ENCODE measurements around the gene APLNR.

APLNR gene

GRCh38 chr11:57240007-57240406 is 3.0 kb upstream of the APLNR start:
- TF ChIP-seq ZNF274 (IDR thresholded peaks at IDR 0.05; ENCODE audit: low read depth, low read length): no peak
- H3K4me3 ChIP-seq (ENCODE audit: low read length): no peak overlapping the region

GRCh38 chr11:57239348-57239747 is 2.3 kb upstream of the APLNR start:
- TF ChIP-seq ZNF274 (IDR thresholded peaks at IDR 0.05; ENCODE audit: low read depth, low read length): no peak

GRCh38 chr11:57235761-57236703 is 1.0 kb downstream of the APLNR start:
- TF ChIP-seq ZNF274 (IDR thresholded peaks at IDR 0.05; ENCODE audit: low read depth, low read length): no peak

More at GRCh38 chr11:57239348-57239747, 2.3 kb upstream of the APLNR start:
- no peak overlapping the region for H3K4me3 ChIP-seq (ENCODE audit: low read length)

DNA sequence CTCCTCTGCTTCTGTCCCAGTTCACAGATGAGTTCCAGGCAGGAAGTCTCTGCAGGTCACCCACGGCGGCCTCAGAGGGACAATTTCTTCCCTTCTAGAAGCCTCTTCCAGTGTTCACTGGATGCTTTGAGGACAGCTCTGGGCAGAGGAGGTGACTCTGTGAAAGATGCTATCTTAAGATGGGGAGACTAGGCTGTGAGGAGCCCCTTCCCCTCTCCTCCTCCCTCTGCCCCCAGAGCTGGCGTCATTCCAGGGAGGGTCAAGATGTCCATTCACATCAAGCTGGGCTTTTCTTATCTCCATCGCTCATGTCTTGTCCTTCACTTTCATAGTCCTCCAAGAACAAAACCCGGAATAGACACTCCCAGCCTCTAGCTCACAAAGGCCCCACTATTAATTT is 3.3 kb downstream of the APLNR start:
- no peak for TF ChIP-seq ZNF274 (IDR thresholded peaks at IDR 0.05; ENCODE audit: low read depth, low read length)
- no peak overlapping the region for H3K4me3 ChIP-seq (ENCODE audit: low read length)

More at GRCh38 chr11:57235761-57236703, 1.0 kb downstream of the APLNR start:
- H3K4me3 ChIP-seq (ENCODE audit: low read length): no peak overlapping the region

DNA sequence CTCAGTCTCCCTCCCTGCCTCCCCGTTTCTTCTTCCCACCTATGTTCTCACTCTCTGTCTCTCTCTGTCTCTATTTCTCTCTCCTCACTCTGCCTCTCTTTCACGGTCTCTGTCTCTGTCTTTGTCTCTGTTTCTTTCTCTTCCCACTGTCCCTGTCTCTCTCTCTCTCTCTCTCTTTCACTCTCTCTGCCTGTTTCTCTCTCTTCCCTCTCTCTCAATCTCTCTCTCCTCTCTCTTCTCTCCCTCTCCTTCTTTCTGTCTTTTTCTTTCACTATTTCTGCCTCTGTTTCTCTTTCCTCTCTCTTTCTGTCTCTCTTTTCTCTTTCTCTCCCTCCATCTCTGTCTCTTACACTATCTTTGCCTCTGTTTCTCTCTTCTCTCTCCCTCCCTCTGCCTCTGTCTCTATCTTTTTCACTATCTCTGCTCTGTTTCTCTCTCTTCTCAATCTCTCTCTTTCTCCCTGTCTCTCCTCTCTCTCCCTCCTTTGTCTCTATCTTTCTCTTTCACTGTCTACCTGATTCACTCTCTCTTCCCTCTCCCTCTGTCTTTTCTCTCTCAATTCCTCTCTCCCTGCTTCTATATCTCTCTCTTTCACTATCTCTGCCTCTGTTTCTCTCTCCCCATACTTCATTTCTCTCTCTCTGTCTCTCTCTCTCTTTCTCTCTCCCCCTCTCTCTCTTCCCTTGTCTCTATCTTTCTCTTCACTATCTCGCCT is 5.4 kb downstream of the APLNR start:
- no peak for TF ChIP-seq ZNF274 (IDR thresholded peaks at IDR 0.05; ENCODE audit: low read depth, low read length)

GRCh38 chr11:57230791-57231538 is 6.1 kb downstream of the APLNR start:
- TF ChIP-seq ZNF274 (IDR thresholded peaks at IDR 0.05; ENCODE audit: low read depth, low read length): no peak
- no peak overlapping the region for H3K4me3 ChIP-seq (ENCODE audit: low read length)

More for the DNA sequence above, 5.4 kb downstream of the APLNR start:
- no peak overlapping the region for H3K4me3 ChIP-seq (ENCODE audit: low read length)

DNA sequence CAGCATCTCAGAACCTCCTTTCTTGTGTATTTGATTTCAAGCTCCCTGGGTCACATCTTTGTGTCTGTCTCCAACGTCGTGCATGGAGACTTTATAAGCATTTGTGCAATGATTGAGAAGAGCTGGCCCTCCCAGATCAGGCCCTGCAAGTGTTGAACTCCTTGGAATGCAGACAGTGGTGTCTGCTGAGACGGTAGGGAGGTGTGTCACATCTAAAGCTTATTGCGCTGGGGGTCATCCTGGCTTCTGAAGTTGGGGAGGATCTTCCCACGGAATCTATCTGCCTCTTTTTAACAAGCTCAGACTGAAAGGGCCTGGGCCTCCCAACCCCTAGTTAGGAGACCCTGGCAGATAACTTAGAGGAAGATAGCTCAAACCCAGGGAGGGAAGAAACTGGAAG is 6.7 kb downstream of the APLNR start:
- no peak overlapping the region for H3K4me3 ChIP-seq (ENCODE audit: low read length)
- TF ChIP-seq ZNF274 (IDR thresholded peaks at IDR 0.05; ENCODE audit: low read depth, low read length): no peak

DNA sequence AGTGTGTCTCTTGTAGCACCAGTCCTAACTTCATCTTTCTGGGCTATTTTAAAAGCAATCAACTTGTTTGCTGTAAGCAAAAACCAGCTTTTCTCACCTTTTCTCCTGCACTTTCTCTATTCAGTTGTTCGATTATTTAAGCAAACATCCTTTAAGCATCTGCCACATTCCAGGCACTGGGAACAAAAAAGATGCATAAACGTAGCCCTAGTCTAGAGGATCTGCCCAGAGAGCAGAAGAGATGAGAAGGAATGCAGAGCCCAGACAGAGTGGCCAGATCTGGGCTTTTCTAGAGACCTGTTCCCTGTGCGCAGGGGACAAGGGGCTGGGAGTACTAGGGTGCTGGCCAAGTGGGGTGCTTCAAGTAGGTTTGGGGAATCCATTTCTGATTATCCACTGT is 8.4 kb downstream of the APLNR start:
- TF ChIP-seq ZNF274 (IDR thresholded peaks at IDR 0.05; ENCODE audit: low read depth, low read length): no peak

GRCh38 chr11:57224537-57224936 is 12.5 kb downstream of the APLNR start:
- no peak overlapping the region for H3K4me3 ChIP-seq (ENCODE audit: low read length)
- TF ChIP-seq ZNF274 (IDR thresholded peaks at IDR 0.05; ENCODE audit: low read depth, low read length): no peak

More for the DNA sequence above, 8.4 kb downstream of the APLNR start:
- H3K4me3 ChIP-seq (ENCODE audit: low read length): no peak overlapping the region

GRCh38 chr11:57224128-57224527 is 12.9 kb downstream of the APLNR start:
- H3K4me3 ChIP-seq (ENCODE audit: low read length): no peak overlapping the region
- no peak for TF ChIP-seq ZNF274 (IDR thresholded peaks at IDR 0.05; ENCODE audit: low read depth, low read length)

- no peak overlapping the region for H3K4me3 ChIP-seq (ENCODE audit: low read length)
- TF ChIP-seq ZNF274 (IDR thresholded peaks at IDR 0.05; ENCODE audit: low read depth, low read length): no peak
Observed at GRCh38 chr11:57223601-57224000, 13.4 kb downstream of the APLNR start.

GRCh38 chr11:57222239-57222638 is 14.8 kb downstream of the APLNR start:
- H3K4me3 ChIP-seq (ENCODE audit: low read length): no peak overlapping the region
- no peak for TF ChIP-seq ZNF274 (IDR thresholded peaks at IDR 0.05; ENCODE audit: low read depth, low read length)

- TF ChIP-seq ZNF274 (IDR thresholded peaks at IDR 0.05; ENCODE audit: low read depth, low read length): no peak
- no peak overlapping the region for H3K4me3 ChIP-seq (ENCODE audit: low read length)
Observed at GRCh38 chr11:57219021-57219627, 17.9 kb downstream of the APLNR start.

DNA sequence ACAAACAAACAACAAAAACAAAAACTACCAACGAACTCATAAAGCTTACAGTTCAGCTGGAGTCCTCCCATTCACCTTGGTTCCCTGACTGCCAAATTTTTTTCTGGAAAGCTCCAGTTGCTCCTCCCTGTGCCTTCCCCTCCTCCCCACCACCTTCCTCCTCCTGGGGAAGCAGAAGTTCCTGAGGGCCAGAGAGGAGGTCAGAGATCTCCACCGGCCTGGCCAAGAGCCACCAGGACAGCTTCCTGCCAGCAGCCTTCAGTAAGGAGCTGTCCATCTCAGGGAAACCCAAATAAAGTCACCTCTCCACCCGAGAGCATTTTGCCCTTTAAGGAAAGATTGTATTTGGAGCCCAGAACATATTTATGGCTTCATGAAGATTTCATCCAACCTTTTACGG is 20.0 kb downstream of the APLNR start:
- no peak for TF ChIP-seq ZNF274 (IDR thresholded peaks at IDR 0.05; ENCODE audit: low read depth, low read length)
- H3K4me3 ChIP-seq (ENCODE audit: low read length): no peak overlapping the region

Measured in GM08714 (cell line).